Prostate gland (tissue), 2 donors: ENCODE data around the gene BBS10.

ENCODE experiments used
- CTCF ChIP-seq, 4 experiments: fragments of 200-600 bp in 2 of 4; fragments of 450-650 bp in 2 of 4; sonication (generic) in 2 of 4; IDR thresholded peaks; 1 replicate in 3 of 4; 2 replicates in 1 of 4; pipeline ENCODE4 v1.5.1; 2016 to 2019; ENCODE audit warnings: antibody characterized with exemption in 4 of 4, mild to moderate bottlenecking in 2 of 4, moderate library complexity in 2 of 4
- POLR2A ChIP-seq: fragments of 450-650 bp; IDR thresholded peaks from one replicate; pipeline ENCODE4 v1.6.1; 2016; ENCODE audit warnings: antibody characterized with exemption, mild to moderate bottlenecking
- POLR2AphosphoS5 ChIP-seq: sonication (generic); formaldehyde crosslinking; IDR thresholded peaks from one replicate; pipeline ENCODE4 v1.6.1; 2017; ENCODE audit warnings: antibody characterized with exemption

DNA sequence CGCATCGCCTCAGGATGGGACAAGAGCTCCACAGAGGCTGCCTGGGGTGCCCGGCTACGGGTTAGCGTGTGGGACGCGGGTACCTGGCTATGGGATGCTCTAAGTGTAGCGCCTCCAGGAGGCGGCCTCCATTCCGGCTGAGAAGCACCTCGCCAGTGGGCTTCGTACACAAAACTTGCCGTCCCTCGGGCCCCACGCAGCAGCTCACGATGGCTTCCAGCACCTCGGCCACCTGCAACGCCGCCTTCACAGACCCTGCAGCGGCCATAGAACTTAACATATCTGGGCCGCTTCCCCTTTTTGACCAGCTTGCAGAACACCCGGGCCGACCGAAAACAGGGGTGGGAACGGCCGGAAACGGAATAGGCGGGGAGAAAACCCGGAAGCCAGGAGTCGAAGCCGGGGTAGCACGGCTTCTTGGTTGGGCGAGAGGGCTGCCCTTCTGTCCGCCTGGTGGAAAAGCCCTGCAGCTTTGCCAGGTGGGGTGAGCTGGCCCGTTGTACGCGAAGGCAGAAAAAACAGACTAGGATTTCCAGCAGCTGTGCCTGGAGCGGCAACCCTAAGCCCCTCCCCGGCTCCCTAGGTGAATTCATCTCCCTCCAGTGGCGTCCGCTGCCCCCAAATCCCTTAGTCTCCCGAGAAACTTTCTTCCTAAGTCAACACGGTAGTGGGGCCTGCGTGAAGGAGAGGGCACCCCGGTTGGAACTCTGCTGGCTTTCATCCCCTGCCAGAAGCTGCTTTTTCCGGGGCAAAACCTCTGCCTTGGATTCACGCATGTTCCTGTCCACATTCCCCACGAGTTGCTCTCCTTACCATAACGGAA, at the start of gene BBS10:
- TF ChIP-seq CTCF (IDR thresholded peaks at IDR 0.05) (peak in 3 of 4 experiments; percentile 34 to 51 (median 38)), POLR2AphosphoS5 (peak; percentile 81), POLR2A (no peak)
